HG02852 (cell line): ENCODE results near the gene BAG3.
"Not testable (repeated sequence)": the region's sequence is repeated elsewhere in the genome, so short reads cannot be mapped to it uniquely, and the experiment has no call there.

Experiments
- ATAC-seq: cut with Tn5 transposase; IDR thresholded peaks from one replicate; pipeline ENCODE4 v1.9.1; 2021; ENCODE audit warnings: mild to moderate bottlenecking, moderate library complexity; ENCODE audit not compliant: unreplicated experiment

Gene BAG3

DNA sequence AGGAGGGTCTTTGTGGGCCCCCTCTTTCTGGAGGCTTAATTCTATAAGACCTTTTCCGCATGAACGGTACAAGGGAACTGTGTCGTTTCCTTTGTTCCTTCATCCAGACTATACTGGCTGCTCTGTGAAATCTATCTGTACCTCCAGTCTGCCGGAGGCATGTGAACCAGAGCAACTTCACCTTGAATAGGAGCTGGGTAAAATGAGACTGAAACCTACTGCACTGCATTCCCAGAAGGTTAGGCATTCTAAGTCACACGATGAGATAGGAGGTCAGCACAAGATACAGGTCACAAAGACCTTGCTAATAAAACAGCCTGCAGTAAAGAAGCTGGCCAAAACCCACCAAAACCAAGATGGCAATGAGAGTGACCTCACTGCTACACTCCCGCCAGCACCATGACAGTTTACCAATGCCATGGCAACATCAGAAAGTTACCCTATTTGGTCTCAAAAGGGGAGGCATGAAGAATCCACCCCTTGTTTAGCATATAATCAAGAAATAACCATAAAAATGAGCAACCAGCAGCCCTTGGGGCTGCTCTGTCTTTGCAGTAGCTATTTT, 37.9 kb downstream of the BAG3 start:
- ATAC-seq: no peak

DNA sequence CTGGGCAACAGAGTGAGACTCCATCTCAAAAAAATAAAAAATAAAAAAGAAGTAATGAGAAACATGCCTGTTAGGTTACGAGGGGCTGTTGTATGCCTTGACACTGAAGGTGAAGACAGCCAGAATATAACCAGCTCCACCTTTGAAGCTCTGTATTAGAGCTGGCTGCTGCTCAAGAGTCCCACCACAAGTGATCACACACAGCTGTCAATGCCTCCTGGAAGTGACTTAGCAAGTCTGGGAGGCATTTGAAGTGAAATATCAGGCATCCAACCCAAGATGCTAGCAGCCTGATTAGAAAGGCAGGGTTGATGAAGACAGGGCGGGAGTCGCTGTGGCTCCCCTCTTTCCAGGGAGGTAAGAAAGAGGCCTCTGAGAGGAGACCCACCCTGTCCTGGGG, 40.5 kb downstream of the BAG3 start:
- ATAC-seq: no peak

- peak; percentile 84 for ATAC-seq
Observed at GRCh38 chr10:119693262-119693957, 42.2 kb downstream of the BAG3 start.

- ATAC-seq: no peak
Observed at GRCh38 chr10:119694608-119695007, 43.4 kb downstream of the BAG3 start.

DNA sequence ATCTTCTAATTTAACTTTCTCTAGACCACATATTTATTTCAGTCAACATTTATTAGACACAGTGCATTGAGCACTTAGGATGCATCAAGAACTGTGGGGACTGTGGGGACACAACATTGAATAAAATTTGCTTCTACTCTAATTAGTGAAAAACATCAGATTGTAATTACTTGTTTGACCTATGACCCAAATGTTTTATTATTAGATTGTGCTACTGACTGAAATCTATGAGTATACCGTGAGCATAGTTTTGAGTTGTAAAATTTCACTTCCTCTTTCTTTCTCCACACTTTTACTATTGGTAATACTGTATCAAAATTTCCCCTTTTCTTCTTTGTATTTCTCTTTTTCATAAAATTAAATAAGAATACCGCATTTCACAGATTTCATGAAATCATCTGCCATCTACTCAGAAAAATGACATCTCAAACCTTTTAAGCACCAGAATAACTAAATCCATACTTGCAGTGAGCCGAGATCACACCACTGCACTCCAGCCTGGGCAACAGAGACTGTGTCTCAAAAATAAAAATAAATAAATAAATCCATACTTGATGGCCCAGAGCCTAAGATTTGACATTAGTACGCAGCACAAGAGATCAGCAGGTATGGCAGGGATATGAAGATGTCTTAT, 49.3 kb downstream of the BAG3 start:
- peak; percentile 37 for ATAC-seq

- no peak for ATAC-seq
Observed at GRCh38 chr10:119701861-119702260, 50.7 kb downstream of the BAG3 start.

- ATAC-seq: no peak
Observed at GRCh38 chr10:119702583-119702982, 51.4 kb downstream of the BAG3 start.

DNA sequence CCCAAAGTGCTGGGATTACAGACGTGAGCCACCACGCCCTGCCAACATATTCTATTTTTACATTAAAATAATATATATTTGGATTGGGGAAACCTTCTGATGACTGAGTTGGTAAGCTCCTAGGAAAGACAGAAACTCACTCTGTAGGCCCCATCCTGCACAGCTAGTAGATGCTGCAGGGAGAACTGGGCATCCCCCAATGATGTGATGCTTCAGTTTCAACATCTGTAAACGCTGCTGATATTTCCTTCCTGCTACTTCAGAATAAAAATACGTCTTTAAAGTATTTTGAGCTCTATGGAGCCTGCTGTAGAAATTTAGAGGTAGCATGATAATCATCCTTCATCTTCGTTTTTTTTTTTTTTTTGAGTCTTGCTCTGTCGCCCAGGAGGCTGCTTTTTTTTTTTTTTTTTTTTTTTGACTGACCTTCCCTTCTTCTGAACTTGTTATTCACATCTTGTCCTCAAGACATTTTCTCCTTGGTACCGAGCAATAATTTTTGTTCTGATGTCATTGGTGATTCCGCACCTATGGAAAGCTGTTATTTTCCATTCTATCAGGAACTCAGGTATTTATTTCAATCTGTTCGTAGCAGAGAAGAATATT, 52.8 kb downstream of the BAG3 start:
- no peak for ATAC-seq

DNA sequence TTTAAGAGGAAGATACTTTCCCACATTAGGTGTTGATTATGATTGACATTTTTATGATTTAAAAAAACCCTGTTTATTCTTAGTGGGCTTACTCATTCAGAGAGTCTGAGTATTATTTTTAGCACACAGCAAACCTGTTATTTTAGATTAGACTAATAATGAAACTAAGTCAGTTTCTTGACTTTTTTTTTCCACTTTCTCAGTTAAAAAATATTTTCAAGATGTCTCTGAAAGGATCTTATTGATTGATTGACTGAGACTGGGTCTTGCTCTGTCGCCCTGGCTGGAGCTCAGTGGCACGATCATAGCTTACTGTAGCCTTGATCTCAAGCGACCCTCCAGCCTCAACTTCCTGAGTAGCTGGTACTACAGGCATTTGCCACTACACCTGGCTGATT, 54.3 kb downstream of the BAG3 start:
- ATAC-seq: no peak

DNA sequence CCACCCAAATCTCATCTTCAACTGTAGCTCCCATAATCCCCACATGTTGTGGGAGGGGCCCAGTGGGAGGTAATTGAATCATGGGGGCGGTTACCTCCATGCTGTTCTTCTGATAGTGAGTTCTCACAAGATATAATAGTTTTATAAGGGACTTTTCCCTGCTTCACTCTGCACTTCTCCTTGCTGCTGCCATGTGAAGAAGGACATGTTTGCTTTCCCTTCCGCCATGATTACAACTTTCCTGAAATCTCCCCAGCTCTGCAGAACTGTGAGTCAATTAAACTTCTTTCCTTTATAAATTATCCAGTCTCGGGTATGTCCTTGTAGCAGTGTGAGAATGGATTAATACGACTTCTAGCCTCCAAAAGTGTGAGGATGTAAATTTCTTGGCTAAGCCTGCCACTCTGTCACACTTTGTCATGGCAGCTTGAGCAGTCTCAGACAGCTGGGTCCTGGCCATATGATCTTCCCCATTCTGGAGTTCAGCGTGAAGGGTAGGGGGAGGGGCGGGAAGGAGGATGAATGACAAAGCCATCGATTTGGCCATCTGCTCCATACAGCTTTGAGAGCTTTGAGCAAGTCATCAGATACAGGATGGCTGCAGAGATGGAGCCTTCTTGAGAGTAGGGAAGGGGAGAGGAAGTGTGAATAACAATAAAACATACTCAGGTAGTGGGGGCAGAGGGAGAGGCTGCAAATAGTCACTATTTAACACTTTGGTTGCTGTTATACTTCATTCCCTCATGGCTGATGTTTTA, 55.5 kb downstream of the BAG3 start:
- ATAC-seq: no peak

- not testable (repeated sequence) for ATAC-seq
Observed at GRCh38 chr10:119707331-119707730, 56.2 kb downstream of the BAG3 start.

- not testable (repeated sequence) for ATAC-seq
Observed at GRCh38 chr10:119710935-119711334, 59.8 kb downstream of the BAG3 start.

DNA sequence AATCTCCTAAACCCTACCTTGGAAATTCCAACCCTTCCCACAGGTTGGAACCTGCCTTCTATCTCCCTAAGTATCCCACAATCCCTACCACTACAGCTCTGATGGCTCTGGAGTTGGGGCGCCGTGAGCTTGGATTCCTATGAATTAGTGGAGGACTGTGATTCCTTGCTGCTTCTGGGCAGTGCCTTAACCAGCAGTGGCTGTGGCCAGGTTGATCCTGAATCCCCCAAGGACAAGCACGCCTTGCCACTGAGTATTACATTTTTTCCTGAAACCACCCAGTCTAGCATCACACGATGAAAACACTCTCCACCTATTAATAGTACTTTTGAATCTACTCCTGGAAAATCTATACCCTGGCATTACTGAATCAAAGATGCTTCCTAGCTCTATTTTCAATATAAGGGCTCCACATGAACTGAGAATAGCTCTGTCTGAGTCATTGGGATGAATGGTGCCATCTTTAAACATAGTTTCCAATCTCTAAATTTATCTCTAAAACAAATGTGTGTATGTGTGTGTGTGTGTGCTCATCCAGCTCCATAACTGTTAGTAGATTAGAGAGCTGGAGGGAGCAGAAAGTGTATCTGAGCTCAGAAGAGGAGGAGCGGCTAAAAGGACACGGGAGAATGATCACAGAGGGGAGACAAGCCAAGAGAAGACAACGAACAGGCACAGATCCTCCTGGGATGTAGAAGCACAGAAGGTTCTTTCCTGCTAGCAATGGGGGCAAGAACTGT, 62.7 kb downstream of the BAG3 start:
- no peak for ATAC-seq

- no peak for ATAC-seq
Observed at GRCh38 chr10:119714484-119714816, 63.3 kb downstream of the BAG3 start.

DNA sequence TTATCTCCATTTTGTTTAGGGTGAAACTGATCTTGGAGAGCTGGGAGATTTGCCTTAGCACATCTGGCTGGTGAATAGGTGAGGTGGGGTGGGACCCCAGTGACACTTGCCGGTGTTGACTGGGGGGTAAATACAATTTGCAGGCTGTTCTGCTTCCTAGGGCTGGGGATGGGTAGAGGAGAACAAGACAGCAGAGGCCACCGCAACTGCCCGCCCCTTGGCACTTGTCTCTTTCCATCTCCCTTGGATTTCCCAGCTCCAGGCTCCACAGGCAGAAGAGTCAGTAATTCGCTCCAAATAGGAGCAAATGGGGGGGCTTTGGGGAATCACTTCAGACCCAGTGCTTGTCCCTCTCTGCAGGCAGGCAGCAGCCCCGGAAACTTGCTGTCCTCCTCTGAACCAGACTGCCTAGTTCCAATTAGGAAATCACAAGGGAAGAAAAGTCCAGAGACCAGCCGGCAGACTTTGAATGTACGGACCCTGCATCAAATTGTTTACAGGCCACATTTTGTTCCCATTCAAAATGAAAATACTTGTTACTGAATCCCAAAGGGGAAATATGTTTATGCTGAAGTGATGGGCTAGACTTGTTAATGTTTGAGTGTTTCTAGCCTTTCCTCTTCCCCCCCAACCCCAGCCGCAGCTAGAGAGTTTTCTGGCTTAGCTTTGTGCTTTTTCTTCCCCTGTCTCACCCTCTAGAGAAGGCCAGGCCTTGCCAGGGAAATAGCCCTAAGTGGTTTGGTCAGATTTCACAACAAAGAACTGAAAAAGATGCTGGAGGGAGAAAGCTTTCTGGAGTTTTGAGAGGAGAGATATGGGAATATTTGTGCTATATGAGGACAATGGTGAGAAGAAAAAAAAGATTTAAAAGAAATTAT, 64.7 kb downstream of the BAG3 start:
- ATAC-seq: no peak

GRCh38 chr10:119723161-119723560, 72.0 kb downstream of the BAG3 start:
- ATAC-seq: no peak

- no peak for ATAC-seq
Observed at GRCh38 chr10:119723624-119724023, 72.4 kb downstream of the BAG3 start.

GRCh38 chr10:119724593-119725516, 73.7 kb downstream of the BAG3 start:
- ATAC-seq: peak; percentile 27

- ATAC-seq: no peak
Observed at GRCh38 chr10:119725517-119725827, 74.3 kb downstream of the BAG3 start.
